Chondrocyte (in vitro differentiated cells): ENCODE data around the gene VPS18. TPM values are rescaled to one million over a fixed set of nuclear protein-coding genes. Genes with fewer than 3 reads are reported as not detected.
A peak's percentile ranks its signal among the peaks of the same experiment; 100 is the strongest.

ENCODE experiments used
- DNase-seq: peaks from one replicate; pipeline ENCODE4 v3.0.0; 2021; ENCODE audit warnings: mixed read lengths, low spot score
- H3K27ac Mint-ChIP-seq: one replicate; pipeline ENCODE4 v1.8.0; 2021; ENCODE audit warnings: mild to moderate bottlenecking, moderate library complexity, mixed read lengths; ENCODE audit not compliant: unreplicated experiment
- H3K27me3 Mint-ChIP-seq: 2 replicates; pipeline ENCODE4 v1.8.0; 2021; ENCODE audit warnings: low read depth, mixed read lengths
- H3K36me3 Mint-ChIP-seq: 2 replicates; pipeline ENCODE4 v1.8.0; 2021; ENCODE audit warnings: low read depth, mixed read lengths
- H3K4me1 Mint-ChIP-seq: 2 replicates; pipeline ENCODE4 v1.8.0; 2021; ENCODE audit warnings: low read depth, mild to moderate bottlenecking, mixed read lengths
- H3K4me3 Mint-ChIP-seq: one replicate; pipeline ENCODE4 v1.8.0; 2021; ENCODE audit warnings: mild to moderate bottlenecking, moderate library complexity, mixed read lengths; ENCODE audit not compliant: unreplicated experiment
- H3K9me3 Mint-ChIP-seq: 2 replicates; pipeline ENCODE4 v1.8.0; 2021; ENCODE audit warnings: low read depth, mixed read lengths
- total RNA-seq: library from RNA; stranded (reverse); gene quantifications from 3 replicates; pipeline ENCODE4 v1.2.1, GENCODE V29; 2021
- TF ChIP-seq, protein P1 (sequence below): fragments of 200-600 bp; sonication (generic); IDR thresholded peaks from 2 replicates; pipeline ENCODE4 v1.5.0; 2021; ENCODE audit warnings: antibody characterized with exemption, mild to moderate bottlenecking, moderate library complexity

The VPS18 gene
- total RNA-seq, 1 donor from 2014 or later: 33.0 TPM

GRCh38 chr15:40936234-40936708 is 42.0 kb downstream of the VPS18 start:
- H3K27me3 Mint-ChIP-seq: peaks cover 4% of the 10 kb centered on the region
- DNase-seq: no peak
- peaks cover 27% of the 10 kb centered on the region for H3K4me1 Mint-ChIP-seq
- no peaks in the 10 kb centered on the region for H3K9me3 Mint-ChIP-seq
- H3K36me3 Mint-ChIP-seq: no peaks in the 10 kb centered on the region
- TF ChIP-seq, protein P1, sequence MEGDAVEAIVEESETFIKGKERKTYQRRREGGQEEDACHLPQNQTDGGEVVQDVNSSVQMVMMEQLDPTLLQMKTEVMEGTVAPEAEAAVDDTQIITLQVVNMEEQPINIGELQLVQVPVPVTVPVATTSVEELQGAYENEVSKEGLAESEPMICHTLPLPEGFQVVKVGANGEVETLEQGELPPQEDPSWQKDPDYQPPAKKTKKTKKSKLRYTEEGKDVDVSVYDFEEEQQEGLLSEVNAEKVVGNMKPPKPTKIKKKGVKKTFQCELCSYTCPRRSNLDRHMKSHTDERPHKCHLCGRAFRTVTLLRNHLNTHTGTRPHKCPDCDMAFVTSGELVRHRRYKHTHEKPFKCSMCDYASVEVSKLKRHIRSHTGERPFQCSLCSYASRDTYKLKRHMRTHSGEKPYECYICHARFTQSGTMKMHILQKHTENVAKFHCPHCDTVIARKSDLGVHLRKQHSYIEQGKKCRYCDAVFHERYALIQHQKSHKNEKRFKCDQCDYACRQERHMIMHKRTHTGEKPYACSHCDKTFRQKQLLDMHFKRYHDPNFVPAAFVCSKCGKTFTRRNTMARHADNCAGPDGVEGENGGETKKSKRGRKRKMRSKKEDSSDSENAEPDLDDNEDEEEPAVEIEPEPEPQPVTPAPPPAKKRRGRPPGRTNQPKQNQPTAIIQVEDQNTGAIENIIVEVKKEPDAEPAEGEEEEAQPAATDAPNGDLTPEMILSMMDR: no peak
- no peak overlapping the region for H3K4me3 Mint-ChIP-seq
- no peak overlapping the region for H3K27ac Mint-ChIP-seq

DNA sequence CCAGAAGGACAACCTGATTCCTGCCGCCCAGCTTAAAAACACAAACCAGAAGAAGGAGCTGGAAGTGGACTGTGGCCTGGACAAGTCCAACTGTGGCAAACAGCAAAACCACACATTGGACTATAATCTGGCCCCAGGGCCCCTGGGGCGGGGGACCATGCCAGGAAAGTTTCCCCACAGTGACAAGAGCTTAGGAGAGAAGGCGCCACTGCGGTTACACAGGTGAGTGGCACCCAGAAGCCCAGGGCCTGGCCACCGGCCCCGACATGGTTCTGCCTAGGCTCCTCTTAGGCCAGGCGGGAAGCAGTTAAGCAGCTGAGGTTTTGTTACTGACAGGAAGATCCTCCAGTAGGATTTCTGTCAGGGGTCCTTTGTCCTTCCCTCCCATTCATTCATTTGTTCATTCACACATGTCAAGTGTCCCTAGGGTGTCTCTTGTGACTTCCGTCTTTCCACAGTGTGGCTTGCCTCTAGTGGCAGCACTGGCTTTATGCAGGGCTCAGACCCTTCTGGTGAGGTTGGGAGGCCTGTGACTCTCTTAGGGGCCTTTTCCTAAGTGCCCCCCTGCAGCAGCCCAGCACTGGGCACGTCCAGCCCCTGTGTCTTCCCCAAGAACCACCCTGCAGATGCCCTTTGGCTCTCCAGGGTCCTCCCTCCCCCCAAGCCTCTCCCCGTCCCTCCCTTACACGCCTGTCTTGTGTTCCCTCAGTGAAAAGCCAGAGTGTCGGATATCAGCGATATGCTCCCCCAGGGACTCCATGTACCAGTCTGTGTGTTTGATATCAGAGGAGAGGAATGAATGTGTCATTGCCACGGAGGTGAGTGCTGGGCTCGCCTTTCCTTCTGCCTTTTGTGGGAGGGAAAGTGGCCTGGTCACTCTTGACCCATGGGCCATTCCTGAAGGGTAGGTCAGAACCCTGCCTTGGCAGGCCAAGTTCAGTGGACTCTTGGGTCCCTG is 42.7 kb downstream of the VPS18 start:
- H3K36me3 Mint-ChIP-seq: no peaks in the 10 kb centered on the region
- peaks cover 29% of the 10 kb centered on the region for H3K4me1 Mint-ChIP-seq
- H3K9me3 Mint-ChIP-seq: no peaks in the 10 kb centered on the region
- H3K4me3 Mint-ChIP-seq: no peak overlapping the region
- DNase-seq: no peak
- peaks cover under 1% of the 10 kb centered on the region for H3K27me3 Mint-ChIP-seq
- TF ChIP-seq, protein P1: peak; percentile 50
- H3K27ac Mint-ChIP-seq: peak overlapping the region; percentile 63

GRCh38 chr15:40937762-40938535 is 43.7 kb downstream of the VPS18 start:
- no peak for DNase-seq
- Mint-ChIP-seq H3K27ac (no peak overlapping the region), H3K36me3 (no peaks in the 10 kb centered on the region), H3K9me3 (no peaks in the 10 kb centered on the region), H3K27me3 (no peaks in the 10 kb centered on the region), H3K4me3 (no peak overlapping the region), H3K4me1 (peaks cover 35% of the 10 kb centered on the region)
- TF ChIP-seq, protein P1: peak; percentile 73

GRCh38 chr15:40938536-40938870 is 44.3 kb downstream of the VPS18 start:
- no peaks in the 10 kb centered on the region for H3K27me3 Mint-ChIP-seq
- H3K27ac Mint-ChIP-seq: no peak overlapping the region
- DNase-seq: no peak
- TF ChIP-seq, protein P1: no peak
- H3K4me1 Mint-ChIP-seq: peaks cover 35% of the 10 kb centered on the region
- H3K4me3 Mint-ChIP-seq: no peak overlapping the region
- no peaks in the 10 kb centered on the region for H3K36me3 Mint-ChIP-seq
- no peaks in the 10 kb centered on the region for H3K9me3 Mint-ChIP-seq

DNA sequence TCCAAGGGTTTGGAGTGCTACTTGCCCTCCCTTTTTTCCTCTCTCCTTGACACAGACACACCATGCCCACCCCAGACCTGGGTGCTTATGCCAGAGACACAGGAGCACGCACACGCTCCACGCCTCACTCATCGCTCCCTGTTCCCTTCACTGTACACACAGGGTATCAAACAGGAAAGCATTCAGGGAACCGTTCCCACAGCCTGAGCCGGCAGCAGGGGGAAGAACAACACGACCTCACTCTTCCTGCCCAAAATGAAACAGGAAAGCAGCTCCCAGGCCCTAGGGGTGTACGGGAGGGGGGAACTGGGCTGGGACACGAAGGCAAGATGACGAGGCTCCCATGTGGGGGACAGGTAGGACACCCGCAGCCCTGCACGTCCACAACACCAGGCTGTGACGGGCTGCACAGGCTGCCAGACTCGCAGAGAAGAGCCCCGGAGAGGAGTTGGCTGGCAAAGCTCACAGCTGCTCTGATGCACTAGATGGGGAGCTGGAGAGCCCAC is 46.1 kb downstream of the VPS18 start:
- Mint-ChIP-seq H3K4me3 (no peak overlapping the region), H3K9me3 (no peaks in the 10 kb centered on the region), H3K27me3 (no peaks in the 10 kb centered on the region), H3K36me3 (no peaks in the 10 kb centered on the region), H3K27ac (peak overlapping the region; percentile 90), H3K4me1 (peaks cover 35% of the 10 kb centered on the region)
- TF ChIP-seq, protein P1: no peak
- DNase-seq: no peak
